Neuronal stem cell (in vitro differentiated cells): ENCODE results near the gene CCL7.

ENCODE experiments used
- DNase-seq: peaks from one replicate; pipeline ENCODE4 v3.0.0-alpha.2; 2013; ENCODE audit warnings: low spot score
- H2AFZ ChIP-seq: one replicate; pipeline ENCODE4 v1.6.1; 2013; ENCODE audit warnings: mild to moderate bottlenecking, low read length, inconsistent platforms
- H2AK5ac ChIP-seq: 2 replicates; pipeline ENCODE4 v1.6.1; 2013; ENCODE audit warnings: low read depth, mild to moderate bottlenecking, inconsistent platforms, low read length, moderate library complexity, mixed read lengths
- H2BK120ac ChIP-seq: 2 replicates; pipeline ENCODE4 v1.6.1; 2013; ENCODE audit warnings: low read depth, mild to moderate bottlenecking, inconsistent platforms, low read length, moderate library complexity, mixed read lengths
- H2BK12ac ChIP-seq: one replicate; pipeline ENCODE4 v1.6.1; 2013; ENCODE audit warnings: low read length, inconsistent platforms
- H2BK15ac ChIP-seq: 2 replicates; pipeline ENCODE4 v1.6.1; 2013; ENCODE audit warnings: mild to moderate bottlenecking, low read length, inconsistent platforms, mixed read lengths
- H2BK5ac ChIP-seq: one replicate; pipeline ENCODE4 v1.6.1; 2013; ENCODE audit warnings: inconsistent platforms, mild to moderate bottlenecking, low read length, moderate library complexity
- H3K14ac ChIP-seq: one replicate; pipeline ENCODE4 v1.6.1; 2013; ENCODE audit warnings: low read length, inconsistent platforms
- H3K18ac ChIP-seq: 2 replicates; pipeline ENCODE4 v1.6.1; 2013; ENCODE audit warnings: low read length, inconsistent platforms
- H3K23ac ChIP-seq: 2 replicates; pipeline ENCODE4 v1.6.1; 2013; ENCODE audit warnings: low read depth, mild to moderate bottlenecking, mixed read lengths, low read length, inconsistent platforms; ENCODE audit not compliant: poor library complexity
- H3K27ac ChIP-seq: replicated peaks from 3 replicates; pipeline ENCODE4 v1.5.1; 2013; ENCODE audit warnings: low read length, inconsistent platforms
- H3K27me3 ChIP-seq, 3 experiments: 2 replicates each; pipeline ENCODE4 v1.6.1; 2013; ENCODE audit warnings: low read length in 3 of 3, mild to moderate bottlenecking in 2 of 3, inconsistent platforms in 1 of 3, low read depth in 1 of 3, mixed read lengths in 1 of 3, moderate library complexity in 1 of 3; ENCODE audit not compliant: control insufficient read depth in 3 of 3, insufficient read depth in 3 of 3
- H3K36me3 ChIP-seq, 2 donors: replicated peaks in 1 of 2; 2 replicates each; pipeline ENCODE4 v1.6.1; 2013; ENCODE audit warnings: low read length in 2 of 2; ENCODE audit not compliant: control insufficient read depth in 2 of 2, insufficient read depth in 2 of 2
- H3K4ac ChIP-seq: 2 replicates; pipeline ENCODE4 v1.6.1; 2013; ENCODE audit warnings: inconsistent platforms, mild to moderate bottlenecking, low read length, moderate library complexity
- H3K4me1 ChIP-seq, 2 donors: 1 replicate in 1 of 2; 2 replicates in 1 of 2; pipeline ENCODE4 v1.6.1; 2013; ENCODE audit warnings: low read length in 2 of 2, low read depth in 1 of 2; ENCODE audit not compliant: control insufficient read depth in 2 of 2, insufficient read depth in 1 of 2
- H3K4me2 ChIP-seq: one replicate; pipeline ENCODE4 v1.6.1; 2013; ENCODE audit warnings: mild to moderate bottlenecking, low read length, inconsistent platforms; ENCODE audit not compliant: insufficient read depth, poor library complexity, severe bottlenecking
- H3K4me3 ChIP-seq, 2 donors: 2 replicates each; pipeline ENCODE4 v1.5.1; 2013; ENCODE audit warnings: low read length in 2 of 2, mild to moderate bottlenecking in 2 of 2, inconsistent platforms in 1 of 2, moderate library complexity in 1 of 2
- H3K79me1 ChIP-seq: one replicate; pipeline ENCODE4 v1.6.1; 2013; ENCODE audit warnings: low read depth, mild to moderate bottlenecking, inconsistent platforms, low read length, moderate library complexity
- H3K9ac ChIP-seq: one replicate; pipeline ENCODE4 v1.6.1; 2013; ENCODE audit warnings: mild to moderate bottlenecking, low read depth, low read length, inconsistent platforms; ENCODE audit not compliant: poor library complexity
- H3K9me3 ChIP-seq, 2 donors: replicated peaks in 1 of 2; 2 replicates each; pipeline versions ENCODE3 to v1.6.1; 2013; ENCODE audit warnings: low read length in 2 of 2, mild to moderate bottlenecking in 2 of 2, inconsistent platforms in 1 of 2, low read depth in 1 of 2, mixed read lengths in 1 of 2, moderate library complexity in 1 of 2; ENCODE audit not compliant: control insufficient read depth in 2 of 2, insufficient read depth in 1 of 2
- H4K8ac ChIP-seq: one replicate; pipeline ENCODE4 v1.6.1; 2013; ENCODE audit warnings: low read depth, mild to moderate bottlenecking, inconsistent platforms, low read length, moderate library complexity
- H4K91ac ChIP-seq: one replicate; pipeline ENCODE4 v1.6.1; 2013; ENCODE audit warnings: low read length, low read depth, mild to moderate bottlenecking, inconsistent platforms; ENCODE audit not compliant: poor library complexity
- WGBS, 2 donors: extraction: QIAGEN DNeasy Blood & Tissue Kit; methylation state at CpG; one replicate each; pipeline ENCODE4 v1.1.7; 2013; ENCODE audit warnings: missing lambda C conversion rate in 2 of 2, mixed read lengths in 1 of 2; ENCODE audit not compliant: insufficient read length in 2 of 2, insufficient replicate concordance in 1 of 2; ENCODE audit errors: extremely low coverage in 2 of 2; 5-methylcytosine and 5-hydroxymethylcytosine counted together

CCL7 gene

GRCh38 chr17:34242587-34243363, 27.2 kb upstream of the CCL7 start:
- H3K4me3 ChIP-seq, result no peak overlapping the region
- DNase-seq, result no peak
- H3K23ac ChIP-seq, result no peak overlapping the region
- no peaks in the 10 kb centered on the region for H3K9me3 ChIP-seq
- no peak overlapping the region for H3K4me2 ChIP-seq
- no peak overlapping the region for H2AFZ ChIP-seq
- peaks cover 0 to 5% of the 10 kb centered on the region in 2 donors for H3K4me1 ChIP-seq
- no peak overlapping the region for H4K8ac ChIP-seq
- H4K91ac ChIP-seq, result no peak overlapping the region
- no peak overlapping the region for H2BK15ac ChIP-seq
- H3K79me1 ChIP-seq, result no peaks in the 10 kb centered on the region
- no peak overlapping the region for H3K27ac ChIP-seq
- H2AK5ac ChIP-seq, result no peak overlapping the region
- H3K14ac ChIP-seq, result no peak overlapping the region
- no peak overlapping the region for H2BK5ac ChIP-seq
- H3K4ac ChIP-seq, result no peak overlapping the region
- H3K27me3 ChIP-seq, result no peaks in the 10 kb centered on the region
- H2BK12ac ChIP-seq, result no peak overlapping the region
- H3K18ac ChIP-seq, result no peak overlapping the region
- H2BK120ac ChIP-seq, result no peak overlapping the region
- no peak overlapping the region for H3K9ac ChIP-seq
- no peaks in the 10 kb centered on the region for H3K36me3 ChIP-seq
- no CpG with 5 or more reads among the region's 8 CpGs for WGBS, 2 donors

- no peak for DNase-seq
- no peak overlapping the region for H3K18ac ChIP-seq
- H2BK12ac ChIP-seq, result no peak overlapping the region
- H3K4me3 ChIP-seq, result no peak overlapping the region
- no peak overlapping the region for H3K27ac ChIP-seq
- H2AFZ ChIP-seq, result no peak overlapping the region
- no peak overlapping the region for H2BK15ac ChIP-seq
- H2BK120ac ChIP-seq, result no peak overlapping the region
- no peak overlapping the region for H4K91ac ChIP-seq
- no peaks in the 10 kb centered on the region for H3K36me3 ChIP-seq
- no peak overlapping the region for H2BK5ac ChIP-seq
- no peaks in the 10 kb centered on the region for H3K27me3 ChIP-seq
- no peak overlapping the region for H3K9ac ChIP-seq
- no peaks in the 10 kb centered on the region for H3K9me3 ChIP-seq
- no peaks in the 10 kb centered on the region for H3K79me1 ChIP-seq
- H3K4ac ChIP-seq, result no peak overlapping the region
- no peak overlapping the region for H2AK5ac ChIP-seq
- H3K4me1 ChIP-seq, result peaks cover 0 to 3% of the 10 kb centered on the region in 2 donors
- no CpG with 5 or more reads among the region's 7 CpGs for WGBS, 2 donors
- no peak overlapping the region for H3K14ac ChIP-seq
- no peak overlapping the region for H4K8ac ChIP-seq
- H3K4me2 ChIP-seq, result no peak overlapping the region
- no peak overlapping the region for H3K23ac ChIP-seq
Measured at GRCh38 chr17:34243364-34244320, 26.4 kb upstream of the CCL7 start.

GRCh38 chr17:34245351-34245905, 24.6 kb upstream of the CCL7 start:
- no peak overlapping the region for H4K91ac ChIP-seq
- no peak overlapping the region for H2BK12ac ChIP-seq
- H3K9me3 ChIP-seq, result no peaks in the 10 kb centered on the region
- no peak overlapping the region for H3K18ac ChIP-seq
- H3K4me3 ChIP-seq, result no peak overlapping the region
- no peak overlapping the region for H2BK120ac ChIP-seq
- no peaks in the 10 kb centered on the region for H3K4me1 ChIP-seq
- H2BK15ac ChIP-seq, result no peak overlapping the region
- no peak overlapping the region for H3K14ac ChIP-seq
- no CpG with 5 or more reads among the region's 6 CpGs for WGBS, 2 donors
- H3K9ac ChIP-seq, result no peak overlapping the region
- H3K27me3 ChIP-seq, result no peaks in the 10 kb centered on the region
- no peak overlapping the region for H3K4ac ChIP-seq
- H3K36me3 ChIP-seq, result no peaks in the 10 kb centered on the region
- H3K79me1 ChIP-seq, result no peaks in the 10 kb centered on the region
- H4K8ac ChIP-seq, result no peak overlapping the region
- H2AFZ ChIP-seq, result no peak overlapping the region
- no peak overlapping the region for H3K4me2 ChIP-seq
- H3K23ac ChIP-seq, result no peak overlapping the region
- no peak for DNase-seq
- H3K27ac ChIP-seq, result no peak overlapping the region
- no peak overlapping the region for H2BK5ac ChIP-seq
- no peak overlapping the region for H2AK5ac ChIP-seq

GRCh38 chr17:34246446-34246845, 23.6 kb upstream of the CCL7 start:
- DNase-seq, result no peak
- Histone ChIP-seq H3K4me2 (no peak overlapping the region), H2BK15ac (no peak overlapping the region), H4K8ac (no peak overlapping the region), H3K4ac (no peak overlapping the region), H3K23ac (no peak overlapping the region), H2BK5ac (no peak overlapping the region), H3K36me3 (no peaks in the 10 kb centered on the region), H2BK12ac (no peak overlapping the region), H3K4me1 (peaks cover 0 to 2% of the 10 kb centered on the region in 2 donors), H4K91ac (no peak overlapping the region), H2AK5ac (no peak overlapping the region), H3K14ac (no peak overlapping the region), H3K27me3 (no peaks in the 10 kb centered on the region), H3K9me3 (no peaks in the 10 kb centered on the region), H3K27ac (no peak overlapping the region), H3K18ac (no peak overlapping the region), H2BK120ac (no peak overlapping the region), H3K4me3 (no peak overlapping the region), H3K79me1 (no peaks in the 10 kb centered on the region), H2AFZ (no peak overlapping the region), H3K9ac (no peak overlapping the region)
- WGBS, 2 donors, result no CpG with 5 or more reads among the region's 1 CpG
